Panc1 (cell line): ENCODE measurements around the gene FGF2.

Source experiments
- POLR2AphosphoS5 ChIP-seq: IDR thresholded peaks from 2 replicates; pipeline ENCODE4 v1.6.1; 2012; ENCODE audit warnings: mild to moderate bottlenecking, low read depth, low read length, moderate library complexity
- TF ChIP-seq, protein P1 (sequence below): fragments of 450-650 bp; IDR thresholded peaks from 2 replicates; pipeline ENCODE4 v1.5.1; 2017; ENCODE audit warnings: mild to moderate bottlenecking
- TF ChIP-seq, protein P2 (sequence below), 2 experiments: IDR thresholded peaks; 2 replicates each; pipeline ENCODE4 v1.6.1; 2011 to 2012; ENCODE audit warnings: low read depth in 2 of 2, control low read depth in 1 of 2, low read length in 1 of 2, mild to moderate bottlenecking in 1 of 2, moderate library complexity in 1 of 2; ENCODE audit not compliant: insufficient read depth in 1 of 2

DNA sequence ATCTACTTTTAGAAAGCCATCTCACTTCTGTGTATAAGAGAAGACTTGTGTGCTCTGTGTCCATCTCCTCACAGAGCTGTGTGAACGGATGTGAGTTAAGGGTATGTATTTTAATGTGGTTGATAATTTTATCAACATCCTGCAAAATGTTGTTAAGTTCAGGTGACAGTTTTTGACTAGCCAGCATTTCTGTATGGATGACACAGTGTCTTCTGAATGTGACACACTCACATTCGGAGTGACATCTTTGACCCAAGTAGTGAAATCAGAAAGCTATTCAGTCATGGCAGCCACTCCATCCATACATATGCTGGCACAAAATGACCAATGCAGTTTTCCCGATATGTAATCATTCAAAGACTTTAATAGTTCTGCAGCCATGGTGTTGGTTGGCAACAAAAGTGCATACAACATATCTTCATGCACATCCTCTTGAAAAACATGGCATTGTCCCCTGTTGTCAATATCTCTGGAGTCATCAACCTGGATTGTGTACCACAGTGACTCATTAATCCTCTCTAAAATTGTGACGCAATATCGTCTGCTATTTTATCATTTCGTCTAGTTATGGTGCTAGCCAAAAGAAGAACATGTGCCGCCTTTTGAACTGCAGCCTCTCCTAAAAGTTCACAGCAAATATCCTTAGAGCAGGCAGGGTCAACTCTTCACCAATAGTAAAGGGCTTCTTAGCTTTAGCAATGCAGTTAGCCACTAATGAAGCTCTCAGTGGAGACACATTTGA is 6.8 kb upstream of the FGF2 start:
- TF ChIP-seq POLR2AphosphoS5: no peak
- TF ChIP-seq, protein P1, sequence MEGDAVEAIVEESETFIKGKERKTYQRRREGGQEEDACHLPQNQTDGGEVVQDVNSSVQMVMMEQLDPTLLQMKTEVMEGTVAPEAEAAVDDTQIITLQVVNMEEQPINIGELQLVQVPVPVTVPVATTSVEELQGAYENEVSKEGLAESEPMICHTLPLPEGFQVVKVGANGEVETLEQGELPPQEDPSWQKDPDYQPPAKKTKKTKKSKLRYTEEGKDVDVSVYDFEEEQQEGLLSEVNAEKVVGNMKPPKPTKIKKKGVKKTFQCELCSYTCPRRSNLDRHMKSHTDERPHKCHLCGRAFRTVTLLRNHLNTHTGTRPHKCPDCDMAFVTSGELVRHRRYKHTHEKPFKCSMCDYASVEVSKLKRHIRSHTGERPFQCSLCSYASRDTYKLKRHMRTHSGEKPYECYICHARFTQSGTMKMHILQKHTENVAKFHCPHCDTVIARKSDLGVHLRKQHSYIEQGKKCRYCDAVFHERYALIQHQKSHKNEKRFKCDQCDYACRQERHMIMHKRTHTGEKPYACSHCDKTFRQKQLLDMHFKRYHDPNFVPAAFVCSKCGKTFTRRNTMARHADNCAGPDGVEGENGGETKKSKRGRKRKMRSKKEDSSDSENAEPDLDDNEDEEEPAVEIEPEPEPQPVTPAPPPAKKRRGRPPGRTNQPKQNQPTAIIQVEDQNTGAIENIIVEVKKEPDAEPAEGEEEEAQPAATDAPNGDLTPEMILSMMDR: no peak
- TF ChIP-seq, protein P2, sequence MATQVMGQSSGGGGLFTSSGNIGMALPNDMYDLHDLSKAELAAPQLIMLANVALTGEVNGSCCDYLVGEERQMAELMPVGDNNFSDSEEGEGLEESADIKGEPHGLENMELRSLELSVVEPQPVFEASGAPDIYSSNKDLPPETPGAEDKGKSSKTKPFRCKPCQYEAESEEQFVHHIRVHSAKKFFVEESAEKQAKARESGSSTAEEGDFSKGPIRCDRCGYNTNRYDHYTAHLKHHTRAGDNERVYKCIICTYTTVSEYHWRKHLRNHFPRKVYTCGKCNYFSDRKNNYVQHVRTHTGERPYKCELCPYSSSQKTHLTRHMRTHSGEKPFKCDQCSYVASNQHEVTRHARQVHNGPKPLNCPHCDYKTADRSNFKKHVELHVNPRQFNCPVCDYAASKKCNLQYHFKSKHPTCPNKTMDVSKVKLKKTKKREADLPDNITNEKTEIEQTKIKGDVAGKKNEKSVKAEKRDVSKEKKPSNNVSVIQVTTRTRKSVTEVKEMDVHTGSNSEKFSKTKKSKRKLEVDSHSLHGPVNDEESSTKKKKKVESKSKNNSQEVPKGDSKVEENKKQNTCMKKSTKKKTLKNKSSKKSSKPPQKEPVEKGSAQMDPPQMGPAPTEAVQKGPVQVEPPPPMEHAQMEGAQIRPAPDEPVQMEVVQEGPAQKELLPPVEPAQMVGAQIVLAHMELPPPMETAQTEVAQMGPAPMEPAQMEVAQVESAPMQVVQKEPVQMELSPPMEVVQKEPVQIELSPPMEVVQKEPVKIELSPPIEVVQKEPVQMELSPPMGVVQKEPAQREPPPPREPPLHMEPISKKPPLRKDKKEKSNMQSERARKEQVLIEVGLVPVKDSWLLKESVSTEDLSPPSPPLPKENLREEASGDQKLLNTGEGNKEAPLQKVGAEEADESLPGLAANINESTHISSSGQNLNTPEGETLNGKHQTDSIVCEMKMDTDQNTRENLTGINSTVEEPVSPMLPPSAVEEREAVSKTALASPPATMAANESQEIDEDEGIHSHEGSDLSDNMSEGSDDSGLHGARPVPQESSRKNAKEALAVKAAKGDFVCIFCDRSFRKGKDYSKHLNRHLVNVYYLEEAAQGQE (IDR thresholded peaks at IDR 0.05; ENCODE audit: insufficient read depth in 1 of 2, low read depth in 2 of 2, low read length in 1 of 2): no peak
